Erythroblast (primary cell): ENCODE results near the gene SLC5A1.
A peak's percentile ranks its signal among the peaks of the same experiment; 100 is the strongest.

Experiments
- DNase-seq, 2 experiments: peaks; one replicate each; lab custom pipeline; 2025; lab: John Stamatoyannopoulos, UW
- GATA1 ChIP-seq: IDR thresholded peaks from 2 replicates; pipeline ENCODE4 v1.6.1; 2011; ENCODE audit warnings: low read depth, mild to moderate bottlenecking, control low read depth, low read length, moderate library complexity
- POLR2A ChIP-seq: IDR thresholded peaks from 2 replicates; pipeline ENCODE4 v1.6.1; 2011; ENCODE audit warnings: mild to moderate bottlenecking, low read length

Gene SLC5A1

DNA sequence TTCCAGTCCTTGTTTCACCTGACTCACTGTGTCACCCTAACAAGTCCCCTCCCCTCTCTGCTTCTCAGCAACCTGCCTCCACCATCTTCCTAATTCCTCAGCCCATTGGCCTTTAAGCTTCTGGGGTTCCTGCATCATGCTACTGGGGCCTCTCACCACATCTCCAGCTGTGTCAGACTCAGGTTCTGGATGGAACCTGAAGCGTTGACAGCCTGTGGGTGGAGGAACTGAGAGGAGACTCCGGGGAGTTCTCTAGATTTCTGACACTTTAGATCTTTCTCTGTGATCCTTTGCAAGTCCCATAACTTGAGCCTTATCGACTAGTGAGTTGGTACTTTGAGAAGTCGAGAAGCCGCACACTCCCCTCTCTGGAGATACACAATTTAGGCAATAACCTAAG, 11.6 kb upstream of the SLC5A1 start:
- DNase-seq: no peak
- no peak for TF ChIP-seq POLR2A
- TF ChIP-seq GATA1: no peak

DNA sequence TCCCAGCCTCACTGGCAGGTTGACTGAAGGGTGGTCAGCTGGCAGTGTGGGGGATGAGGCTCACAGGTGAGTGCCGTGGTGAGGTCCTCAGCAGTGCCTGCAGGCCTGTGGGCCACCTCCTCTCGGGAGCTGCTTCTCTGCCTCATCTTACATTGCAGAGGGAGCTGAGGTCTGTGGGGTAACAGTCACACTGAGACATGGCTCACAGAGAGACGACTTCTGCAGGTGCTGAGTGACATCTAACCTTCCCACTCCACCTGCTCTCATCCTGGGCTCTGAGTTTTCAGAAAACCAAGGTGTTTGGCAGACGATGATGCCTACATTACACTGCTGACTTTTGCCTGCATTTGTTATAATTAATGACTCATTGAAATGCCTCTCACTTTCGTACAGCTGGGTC, 8.8 kb upstream of the SLC5A1 start:
- TF ChIP-seq GATA1: no peak
- TF ChIP-seq POLR2A: no peak
- DNase-seq: no peak

DNA sequence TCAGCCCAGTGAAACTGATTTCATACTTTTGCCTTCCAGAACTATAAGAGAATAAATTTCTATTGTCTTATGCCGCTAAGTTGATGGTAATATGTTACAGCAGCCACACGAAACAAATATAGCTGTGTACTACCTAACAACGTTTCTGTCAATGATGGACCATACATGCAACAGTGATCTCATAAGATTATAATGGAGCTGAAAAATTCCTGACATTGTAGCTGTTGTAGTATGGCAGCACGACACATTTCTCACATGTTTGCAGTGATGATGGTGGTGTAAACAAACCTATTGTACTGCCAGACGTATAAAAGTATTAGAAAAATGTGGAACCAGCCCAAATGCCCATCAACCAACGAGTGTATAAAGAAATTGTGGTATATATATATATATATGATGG, 5.8 kb upstream of the SLC5A1 start:
- DNase-seq: no peak
- TF ChIP-seq POLR2A: no peak
- no peak for TF ChIP-seq GATA1

DNA sequence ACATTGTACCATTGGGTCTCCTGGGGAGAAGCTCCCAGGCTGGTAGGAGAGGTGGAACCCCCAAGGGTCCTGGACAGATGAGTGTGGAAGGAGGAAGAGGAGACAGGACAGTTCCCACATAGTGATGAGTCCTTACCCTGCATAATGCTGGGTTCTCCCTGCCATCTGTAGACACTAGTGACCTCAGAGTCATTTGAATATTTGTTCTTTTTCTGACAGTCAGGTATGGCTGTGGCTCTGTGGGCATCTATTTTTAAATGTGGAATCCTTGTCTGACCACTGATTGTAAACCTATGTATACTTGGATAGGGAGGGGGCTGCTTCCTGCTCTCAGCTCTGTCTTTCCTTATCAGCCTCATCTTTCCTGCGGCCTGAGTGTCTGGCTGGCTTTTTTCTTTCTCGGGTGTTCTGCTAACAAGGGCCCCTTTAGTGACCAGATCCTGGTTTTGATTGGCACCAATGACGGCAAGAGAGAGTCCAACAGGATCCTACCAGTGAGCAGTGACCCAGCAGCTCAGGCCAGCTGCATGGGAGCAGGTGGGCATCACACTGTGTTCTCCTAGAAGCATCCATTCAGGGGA, 2.6 kb upstream of the SLC5A1 start:
- no peak for TF ChIP-seq POLR2A
- no peak for TF ChIP-seq GATA1

DNA sequence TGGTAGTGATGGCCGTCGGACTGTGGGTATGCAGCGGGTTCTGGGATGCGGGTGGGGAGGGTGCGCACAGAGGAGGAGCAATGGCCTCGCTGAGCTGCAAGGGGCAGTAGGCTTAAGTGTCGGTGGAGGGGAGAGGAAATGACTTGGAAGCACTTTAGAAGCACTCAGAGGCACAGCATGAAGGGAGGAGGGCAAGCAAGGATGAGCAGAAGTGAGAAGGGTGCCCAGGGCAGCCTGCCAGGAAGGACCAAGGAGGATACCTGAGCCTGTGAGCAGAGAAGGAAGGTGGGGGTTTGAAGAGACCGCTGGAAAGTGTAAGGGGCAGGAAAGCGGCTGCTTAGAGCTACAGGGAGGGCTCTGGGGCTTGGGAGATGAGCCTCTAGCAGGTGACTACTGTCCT, 330 bp downstream of the SLC5A1 start:
- TF ChIP-seq POLR2A (no peak), GATA1 (no peak)
- no peak for DNase-seq

More for the DNA sequence above, 2.6 kb upstream of the SLC5A1 start:
- no peak for DNase-seq

DNA sequence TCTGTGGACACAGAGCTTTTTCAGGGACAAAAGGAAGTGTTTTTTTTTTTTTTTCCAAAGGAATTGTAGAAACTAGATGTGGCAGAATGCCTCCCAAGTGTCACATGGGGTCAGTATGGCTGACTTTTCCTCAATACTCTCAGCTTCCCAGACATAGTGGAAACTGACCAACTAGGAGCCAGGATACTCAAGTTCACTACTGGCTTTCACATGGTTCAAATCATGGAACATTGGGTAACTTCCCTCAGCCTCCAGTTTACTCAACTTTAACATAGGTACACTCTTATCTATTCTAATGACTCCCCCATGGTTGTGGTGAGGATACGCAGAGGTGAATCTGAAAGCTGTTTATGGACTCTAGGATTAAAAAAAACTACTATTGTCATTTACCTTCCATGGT, 1.4 kb downstream of the SLC5A1 start:
- TF ChIP-seq GATA1: no peak
- no peak for TF ChIP-seq POLR2A
- no peak for DNase-seq

DNA sequence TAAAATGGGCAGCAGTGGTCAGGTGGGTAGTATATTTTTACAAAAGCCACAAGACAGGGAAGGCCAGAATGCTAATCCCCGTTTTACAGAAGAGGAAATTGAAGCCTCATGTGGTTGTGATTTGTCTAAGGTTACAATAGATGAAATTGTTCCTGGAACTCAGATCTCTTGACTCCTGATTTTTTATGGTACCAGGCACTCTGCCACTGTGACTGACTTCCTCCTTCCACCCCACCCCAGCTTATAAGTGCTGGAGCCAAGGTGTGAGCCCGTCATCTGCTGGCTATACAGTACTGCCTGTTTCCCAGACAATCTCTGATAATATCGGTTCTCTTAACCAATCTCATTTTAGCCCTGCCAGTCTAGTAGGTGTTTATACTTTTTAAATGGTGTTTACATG, 1.9 kb downstream of the SLC5A1 start:
- no peak for DNase-seq
- TF ChIP-seq GATA1 (no peak), POLR2A (no peak)

DNA sequence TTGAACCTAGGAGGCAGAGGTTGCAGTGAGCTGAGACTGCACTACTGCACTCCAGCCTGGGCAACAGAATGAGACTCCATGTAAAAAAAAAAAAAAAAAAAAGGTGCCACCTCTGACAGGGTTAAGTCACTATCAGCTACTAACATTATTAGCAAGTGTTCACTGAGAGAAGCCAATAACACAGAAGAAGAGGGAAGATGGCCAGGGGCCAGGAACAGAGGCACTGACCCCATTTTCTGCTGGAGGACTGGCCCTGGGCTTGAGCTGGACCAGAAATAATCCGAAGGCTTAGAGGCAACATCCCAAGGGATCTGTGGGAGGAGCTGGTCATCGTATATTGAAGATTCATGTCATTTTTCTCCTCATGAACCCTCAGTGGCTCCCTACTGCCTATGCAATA, 5.0 kb downstream of the SLC5A1 start:
- DNase-seq: no peak
- TF ChIP-seq POLR2A: no peak
- no peak for TF ChIP-seq GATA1

DNA sequence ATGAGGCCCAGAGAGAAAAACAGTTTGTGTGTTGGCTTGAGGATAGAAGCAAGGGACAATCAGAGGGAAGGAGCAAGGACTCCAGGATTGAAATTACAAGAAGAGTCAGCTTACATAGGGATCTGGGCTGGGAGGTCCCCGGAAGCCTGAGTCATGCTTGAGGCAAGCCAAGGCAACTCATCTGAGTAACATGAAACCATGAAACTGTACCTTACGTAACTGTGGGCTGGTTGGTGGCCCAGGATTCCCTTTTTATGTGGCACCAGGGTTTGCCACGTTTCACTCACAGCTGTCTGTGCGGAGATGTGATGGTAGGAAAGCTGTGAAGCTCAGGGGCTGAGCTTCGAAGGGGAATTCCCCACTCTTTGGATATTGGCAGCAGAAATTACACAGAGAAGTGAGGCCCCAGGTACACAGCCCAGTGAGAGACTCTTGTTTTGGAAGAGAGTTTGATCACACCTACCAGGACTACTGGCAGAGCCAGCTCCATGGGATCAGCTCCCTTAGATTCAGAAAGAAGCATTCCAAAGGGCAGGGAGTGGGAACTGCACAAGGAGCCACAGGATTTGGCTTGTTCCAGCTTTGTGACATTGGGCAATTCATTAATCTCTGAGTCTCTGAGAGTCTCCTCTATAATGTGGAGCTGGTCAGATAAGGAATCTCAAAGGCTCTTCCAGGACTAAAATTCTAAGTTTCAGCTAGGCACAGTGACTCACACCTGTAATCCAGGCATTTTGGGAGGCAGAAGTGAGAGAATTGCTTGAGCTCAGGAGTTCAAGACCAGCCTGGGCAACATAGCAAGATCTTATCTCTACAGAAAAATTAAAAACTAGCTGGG, 7.8 kb downstream of the SLC5A1 start:
- TF ChIP-seq POLR2A: no peak
- peak in 1 of 2 experiments; percentile 46 for DNase-seq

DNA sequence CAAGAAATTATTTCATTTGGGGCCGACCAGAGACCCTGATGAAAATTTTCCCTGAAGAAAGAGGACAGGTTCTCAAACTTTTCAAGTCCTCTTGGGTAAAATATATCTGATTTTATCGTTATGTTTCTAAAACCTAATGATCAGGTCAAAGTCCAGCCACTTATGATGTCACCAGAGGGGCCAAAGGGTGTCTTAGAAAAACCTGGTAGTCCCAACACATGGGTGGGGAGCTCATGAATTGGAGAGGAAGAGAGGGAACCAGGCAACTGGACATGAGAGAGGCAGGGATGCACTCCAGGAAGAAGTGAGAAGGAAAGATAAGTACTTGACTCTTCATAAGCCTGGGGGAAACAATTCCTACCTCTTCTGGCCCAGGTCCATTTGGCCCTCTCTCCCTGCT, 9.2 kb downstream of the SLC5A1 start:
- TF ChIP-seq POLR2A (no peak), GATA1 (no peak)
- DNase-seq: no peak

DNA sequence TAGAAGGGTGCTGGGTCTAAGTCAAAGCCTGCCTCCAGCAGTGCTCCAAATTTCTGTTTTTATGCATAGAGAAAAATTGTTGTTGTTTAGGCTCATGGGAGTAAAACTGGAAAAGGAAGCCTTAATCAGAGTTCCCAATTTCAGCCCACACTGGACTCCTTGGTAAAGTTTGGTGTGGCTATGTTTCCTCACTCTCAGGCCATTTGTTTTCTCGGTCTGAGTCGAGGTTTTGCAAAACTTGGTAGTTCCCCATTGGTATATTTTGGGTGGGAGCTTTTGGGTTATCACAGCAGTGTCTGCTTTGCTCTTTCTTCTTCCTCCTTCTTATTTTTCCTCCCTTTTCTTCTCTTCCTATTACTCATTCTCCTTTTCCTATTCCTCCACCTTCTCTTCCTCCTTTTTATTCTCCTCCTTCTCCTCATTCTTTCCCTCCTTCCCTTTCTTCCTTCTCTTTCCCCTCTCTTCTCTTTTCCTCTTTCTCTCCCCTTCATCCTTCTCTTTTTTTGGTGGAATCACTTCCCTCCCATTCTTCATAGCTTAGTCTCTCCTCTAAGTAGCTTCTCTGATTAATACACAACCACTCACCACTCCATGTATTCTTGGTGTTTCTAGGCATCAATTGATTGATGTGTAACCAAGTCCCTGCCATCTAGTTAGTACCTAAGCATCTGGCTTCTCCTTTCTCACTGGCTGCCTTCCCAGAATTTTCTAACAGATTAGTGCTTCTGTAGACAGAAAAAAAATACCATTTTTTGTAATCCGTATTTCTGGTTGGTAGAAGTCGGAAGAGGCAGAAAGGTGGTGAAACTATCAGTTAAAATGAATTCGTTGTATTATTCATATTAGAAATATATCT, 10.1 kb downstream of the SLC5A1 start:
- no peak for TF ChIP-seq POLR2A
- TF ChIP-seq GATA1: no peak
- no peak for DNase-seq

DNA sequence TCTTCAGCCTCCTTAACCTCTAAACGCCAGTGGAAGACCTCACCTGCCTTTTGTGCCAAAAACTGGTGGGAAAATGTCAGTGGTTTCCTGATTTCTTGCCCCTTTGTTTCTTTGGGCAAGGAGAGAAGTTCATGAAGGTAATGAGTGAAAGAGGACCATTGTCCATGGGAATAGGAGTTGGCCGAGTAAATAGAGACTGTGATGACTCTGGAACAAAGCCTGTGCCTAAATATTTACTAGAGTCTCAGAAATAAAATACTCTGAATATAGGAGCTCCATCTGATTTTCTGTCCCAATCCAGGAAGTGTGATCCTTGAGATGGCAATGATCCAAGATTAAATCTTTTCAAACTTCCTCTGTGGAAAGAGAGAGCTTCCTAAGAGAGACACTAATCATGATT, 12.0 kb downstream of the SLC5A1 start:
- DNase-seq: no peak
- TF ChIP-seq GATA1 (no peak), POLR2A (no peak)

DNA sequence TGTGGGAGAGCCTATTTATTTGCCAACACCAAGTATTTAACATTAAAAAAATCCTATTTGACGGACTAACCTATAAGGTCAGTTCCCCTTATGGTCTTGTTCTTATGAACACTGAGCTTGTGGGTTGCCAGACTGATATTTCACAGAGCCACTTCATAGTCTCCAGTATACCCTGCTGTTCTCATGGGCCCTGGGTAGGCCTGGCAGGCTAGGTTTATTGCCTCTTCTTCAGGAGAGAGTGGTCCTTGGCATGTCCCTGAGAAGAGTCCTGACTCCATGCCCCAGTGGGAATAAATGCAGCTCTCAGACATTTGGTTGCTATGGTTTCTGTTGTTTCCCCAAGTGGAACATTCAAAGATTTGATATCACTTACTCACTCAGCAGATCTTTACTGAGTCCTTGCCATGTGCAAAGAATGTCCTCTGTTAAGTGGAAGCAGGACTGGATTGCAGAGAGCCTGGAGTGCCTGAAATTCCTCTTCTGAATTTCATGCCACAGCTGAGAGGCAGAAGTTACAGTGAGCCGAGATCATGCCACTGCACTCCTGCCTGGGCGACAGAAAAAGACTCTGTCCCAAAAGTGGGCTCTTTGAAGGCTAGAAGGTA, 15.7 kb downstream of the SLC5A1 start:
- TF ChIP-seq GATA1: no peak
- TF ChIP-seq POLR2A: no peak
- DNase-seq: no peak

DNA sequence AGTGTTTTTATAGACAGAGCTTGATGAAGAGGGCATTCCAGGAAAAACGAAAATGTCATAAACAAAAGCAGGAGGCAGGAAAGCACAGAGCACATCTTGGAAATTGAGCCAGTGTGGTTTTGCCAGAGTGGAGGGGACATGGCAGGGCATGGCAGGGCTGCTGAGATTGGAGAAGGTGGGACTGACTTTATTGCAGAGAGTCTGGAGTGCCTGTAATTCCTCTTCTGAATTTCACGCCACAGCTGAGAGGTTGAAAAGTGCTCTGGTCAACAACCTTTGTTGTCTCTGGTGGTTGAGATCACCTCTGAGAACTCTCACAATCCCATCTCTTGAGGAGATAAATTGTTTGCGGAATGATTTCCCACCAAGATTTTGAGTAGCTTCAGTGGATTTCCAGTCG, 16.4 kb downstream of the SLC5A1 start:
- no peak for DNase-seq
- TF ChIP-seq GATA1 (no peak), POLR2A (no peak)
